Neutrophil (primary cell): ENCODE measurements around the gene CSF2RB.
A peak's percentile ranks its signal among the peaks of the same experiment; 100 is the strongest.

Experiments used
- H3K27ac ChIP-seq: fragments of 200-600 bp; sonication (generic); 2 replicates; pipeline ENCODE4 v1.5.1; 2016; ENCODE audit warnings: mild to moderate bottlenecking, moderate library complexity
- H3K27me3 ChIP-seq: fragments of 200-600 bp; sonication (generic); 2 replicates; pipeline ENCODE4 v1.6.0; 2016; ENCODE audit warnings: mild to moderate bottlenecking
- H3K36me3 ChIP-seq: fragments of 200-600 bp; sonication (generic); 2 replicates; pipeline ENCODE4 v1.5.1; 2017
- H3K4me1 ChIP-seq, 2 experiments: fragments of 200-600 bp in 1 of 2; sonication (generic) in 1 of 2; 1 replicate in 1 of 2; 2 replicates in 1 of 2; pipeline versions ENCODE4 v1.5.1 to v1.6.1; 2013 to 2016; ENCODE audit warnings: low read depth in 1 of 2, low read length in 1 of 2, mild to moderate bottlenecking in 1 of 2, moderate library complexity in 1 of 2; ENCODE audit not compliant: control insufficient read depth in 1 of 2, insufficient read depth in 1 of 2
- H3K4me3 ChIP-seq, 2 experiments: fragments of 200-600 bp in 1 of 2; sonication (generic) in 1 of 2; 1 replicate in 1 of 2; 2 replicates in 1 of 2; pipeline ENCODE4 v1.5.1; 2013 to 2016; ENCODE audit warnings: low read depth in 1 of 2, low read length in 1 of 2, mild to moderate bottlenecking in 1 of 2, moderate library complexity in 1 of 2
- H3K9me3 ChIP-seq: fragments of 200-600 bp; sonication (generic); 2 replicates; pipeline ENCODE4 v1.5.1; 2016
- TF ChIP-seq, protein P1 (sequence below): fragments of 200-600 bp; sonication (generic); IDR thresholded peaks from 2 replicates; pipeline ENCODE4 v1.5.1; 2016; ENCODE audit warnings: antibody characterized with exemption

Gene CSF2RB

DNA sequence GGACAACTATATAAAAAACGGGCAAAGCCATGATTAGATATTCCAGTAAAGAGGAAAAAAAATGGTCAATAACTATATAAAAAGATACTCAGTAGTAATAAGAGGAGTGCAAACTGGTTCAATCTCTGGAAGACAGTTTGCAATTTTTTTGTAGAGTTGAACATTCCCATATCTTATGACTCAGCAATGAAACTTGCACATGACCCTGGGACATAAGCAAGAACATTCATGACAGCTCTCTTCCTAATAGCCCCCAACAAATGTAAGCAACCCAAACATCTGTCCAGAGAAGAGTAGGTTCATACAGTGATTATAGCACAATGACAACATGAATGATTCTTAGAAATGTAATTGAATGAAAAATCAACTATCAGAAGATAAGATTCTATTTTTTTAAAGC is 21.8 kb upstream of the CSF2RB start:
- peaks cover 5 to 8% of the 10 kb centered on the region in 2 experiments for H3K4me1 ChIP-seq
- H3K4me3 ChIP-seq: no peak overlapping the region
- no peak overlapping the region for H3K27ac ChIP-seq
- no peaks in the 10 kb centered on the region for H3K9me3 ChIP-seq
- no peaks in the 10 kb centered on the region for H3K27me3 ChIP-seq
- TF ChIP-seq, protein P1, sequence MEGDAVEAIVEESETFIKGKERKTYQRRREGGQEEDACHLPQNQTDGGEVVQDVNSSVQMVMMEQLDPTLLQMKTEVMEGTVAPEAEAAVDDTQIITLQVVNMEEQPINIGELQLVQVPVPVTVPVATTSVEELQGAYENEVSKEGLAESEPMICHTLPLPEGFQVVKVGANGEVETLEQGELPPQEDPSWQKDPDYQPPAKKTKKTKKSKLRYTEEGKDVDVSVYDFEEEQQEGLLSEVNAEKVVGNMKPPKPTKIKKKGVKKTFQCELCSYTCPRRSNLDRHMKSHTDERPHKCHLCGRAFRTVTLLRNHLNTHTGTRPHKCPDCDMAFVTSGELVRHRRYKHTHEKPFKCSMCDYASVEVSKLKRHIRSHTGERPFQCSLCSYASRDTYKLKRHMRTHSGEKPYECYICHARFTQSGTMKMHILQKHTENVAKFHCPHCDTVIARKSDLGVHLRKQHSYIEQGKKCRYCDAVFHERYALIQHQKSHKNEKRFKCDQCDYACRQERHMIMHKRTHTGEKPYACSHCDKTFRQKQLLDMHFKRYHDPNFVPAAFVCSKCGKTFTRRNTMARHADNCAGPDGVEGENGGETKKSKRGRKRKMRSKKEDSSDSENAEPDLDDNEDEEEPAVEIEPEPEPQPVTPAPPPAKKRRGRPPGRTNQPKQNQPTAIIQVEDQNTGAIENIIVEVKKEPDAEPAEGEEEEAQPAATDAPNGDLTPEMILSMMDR: no peak
- no peaks in the 10 kb centered on the region for H3K36me3 ChIP-seq

DNA sequence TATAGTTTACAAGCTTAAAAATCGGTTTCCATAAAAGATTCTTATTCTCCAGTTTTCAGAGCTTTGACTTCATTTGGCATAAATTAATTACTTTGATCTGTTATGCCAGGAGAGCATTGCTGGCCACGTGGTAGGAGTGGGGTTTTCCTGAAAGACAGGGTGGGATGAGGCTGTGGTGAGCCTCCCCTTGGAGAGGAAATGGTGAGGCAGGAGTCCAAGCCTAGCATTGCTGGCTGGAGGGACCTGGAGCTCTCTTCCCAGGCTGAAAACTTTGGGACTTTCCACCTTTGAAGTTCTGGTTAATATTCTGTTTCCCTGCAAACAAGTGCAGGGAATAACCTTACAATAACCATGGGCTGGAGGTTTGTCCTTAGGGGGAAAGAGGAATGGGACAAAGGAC is 21.1 kb upstream of the CSF2RB start:
- no peak overlapping the region for H3K27ac ChIP-seq
- no peak overlapping the region for H3K4me3 ChIP-seq
- no peaks in the 10 kb centered on the region for H3K36me3 ChIP-seq
- TF ChIP-seq, protein P1: no peak
- H3K4me1 ChIP-seq: peaks cover 5 to 8% of the 10 kb centered on the region in 2 experiments
- no peaks in the 10 kb centered on the region for H3K9me3 ChIP-seq
- H3K27me3 ChIP-seq: no peaks in the 10 kb centered on the region

DNA sequence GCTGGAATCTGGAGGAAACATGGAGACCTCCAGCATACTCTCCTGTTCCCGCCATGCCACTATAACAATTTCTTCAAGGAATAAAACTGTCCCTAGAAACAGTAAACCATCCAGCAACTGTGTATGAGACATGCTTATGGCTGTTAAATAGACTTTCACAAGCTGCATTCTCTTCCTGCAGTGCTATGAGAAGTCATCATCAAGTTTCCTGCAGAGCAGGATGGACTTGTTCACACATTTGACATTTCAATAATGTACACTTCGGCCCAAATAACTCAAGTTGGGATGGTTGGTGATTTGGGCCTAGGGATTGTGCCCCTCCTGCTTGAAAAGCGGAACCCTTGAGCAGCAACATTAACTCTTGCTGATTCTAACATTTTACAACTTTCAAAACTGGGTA is 20.2 kb upstream of the CSF2RB start:
- TF ChIP-seq, protein P1: no peak
- Histone ChIP-seq H3K4me3 (no peak overlapping the region), H3K9me3 (no peaks in the 10 kb centered on the region), H3K36me3 (no peaks in the 10 kb centered on the region), H3K27ac (no peak overlapping the region), H3K27me3 (no peaks in the 10 kb centered on the region), H3K4me1 (peaks cover 15 to 17% of the 10 kb centered on the region in 2 experiments)

DNA sequence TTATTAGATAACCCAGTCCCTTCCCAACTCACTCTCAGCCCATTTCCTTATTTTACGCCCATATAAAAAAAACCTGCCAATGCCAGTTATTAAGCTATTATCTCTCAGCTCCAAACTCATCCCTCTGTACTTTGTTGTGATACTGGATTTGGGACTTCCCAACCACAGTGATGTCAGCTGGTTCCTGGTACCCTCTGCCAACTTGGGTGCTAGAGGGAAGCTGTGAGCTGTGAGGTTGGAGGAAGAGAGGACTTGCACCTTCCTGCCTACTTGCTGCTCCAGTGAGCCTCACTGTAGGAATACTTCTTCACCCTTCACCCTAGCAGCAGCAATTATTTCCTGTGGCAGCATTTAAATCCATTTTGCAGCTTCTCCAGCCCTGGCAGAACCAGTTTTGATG is 19.2 kb upstream of the CSF2RB start:
- Histone ChIP-seq H3K9me3 (no peaks in the 10 kb centered on the region), H3K36me3 (no peaks in the 10 kb centered on the region), H3K4me3 (no peak overlapping the region), H3K4me1 (peaks cover 17 to 18% of the 10 kb centered on the region in 2 experiments), H3K27me3 (no peaks in the 10 kb centered on the region), H3K27ac (no peak overlapping the region)
- TF ChIP-seq, protein P1: no peak

DNA sequence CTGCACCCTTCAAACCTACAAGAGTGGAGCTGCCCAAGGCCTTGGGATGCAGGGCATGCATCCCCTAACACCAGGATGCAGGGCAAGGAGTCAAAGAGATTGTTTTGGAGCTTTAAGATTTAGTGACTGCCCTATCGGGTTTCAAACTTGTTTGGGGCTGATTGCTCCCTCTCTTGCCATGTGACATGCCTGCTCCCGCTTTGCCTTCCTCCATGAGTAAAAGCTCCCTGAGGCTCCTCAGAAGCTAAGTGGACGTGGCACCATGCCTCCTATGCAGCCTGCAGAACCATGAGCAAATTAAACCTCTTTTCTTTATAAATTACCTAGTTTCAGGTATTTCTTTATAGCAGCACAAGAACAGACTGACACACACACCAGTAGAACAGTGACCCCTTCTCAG is 15.8 kb upstream of the CSF2RB start:
- Histone ChIP-seq H3K4me3 (no peak overlapping the region), H3K9me3 (no peaks in the 10 kb centered on the region), H3K27ac (peak overlapping the region; percentile 1), H3K27me3 (no peaks in the 10 kb centered on the region), H3K4me1 (peaks cover 34 to 35% of the 10 kb centered on the region in 2 experiments), H3K36me3 (no peaks in the 10 kb centered on the region)
- TF ChIP-seq, protein P1: no peak

DNA sequence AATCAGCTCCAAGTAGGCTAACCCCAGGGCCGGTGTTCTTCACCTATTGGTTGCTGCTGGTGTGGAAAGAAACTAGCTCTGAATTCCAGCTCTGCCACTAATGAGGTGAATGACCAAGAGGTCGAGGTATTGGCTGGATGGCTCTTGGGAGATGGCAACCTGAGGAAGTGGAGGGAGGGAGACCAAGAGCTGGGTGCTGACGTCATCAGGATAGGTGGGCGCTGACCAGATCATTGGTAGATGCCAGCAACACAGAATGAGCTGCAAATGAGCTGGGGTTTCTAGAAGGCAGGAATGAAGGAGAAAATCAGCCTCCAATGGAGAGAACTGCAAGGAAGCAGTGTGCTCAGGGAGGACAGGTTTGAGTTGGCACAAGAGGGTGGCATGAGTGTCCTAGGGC is 14.7 kb upstream of the CSF2RB start:
- H3K36me3 ChIP-seq: no peaks in the 10 kb centered on the region
- H3K27ac ChIP-seq: no peak overlapping the region
- TF ChIP-seq, protein P1: no peak
- no peaks in the 10 kb centered on the region for H3K27me3 ChIP-seq
- no peaks in the 10 kb centered on the region for H3K9me3 ChIP-seq
- H3K4me1 ChIP-seq: peaks cover 35 to 38% of the 10 kb centered on the region in 2 experiments
- no peak overlapping the region for H3K4me3 ChIP-seq
